Activated naive CD8-positive, alpha-beta T cell treated with anti-CD3 and anti-CD28 coated beads, Interleukin-2, amount 10 ng/mL, durations not matched to agents 7 days and 5 days (primary cell): ENCODE measurements around the gene CCDC175. TPM values are rescaled to one million over a fixed set of nuclear protein-coding genes. Genes with fewer than 3 reads are reported as not detected.

Experiments
- ATAC-seq: fragments of 150-1000 bp; cut with Tn5 transposase; one replicate; pipeline ENCODE4 v1.10.0; 2021; ENCODE audit warnings: low read depth, moderate library complexity
- POLR2A ChIA-PET: fragments of 350-600 bp; sonication (Branson Sonifier 250); formaldehyde crosslinking; loops from one replicate; lab custom pipeline; 2021; ENCODE audit warnings: antibody characterized with exemption; lab: Charles Lee
- DNase-seq: peaks from one replicate; pipeline ENCODE4 v3.0.0; 2021
- H3K27ac Mint-ChIP-seq: one replicate; pipeline ENCODE4 v1.8.0; 2022; ENCODE audit warnings: mild to moderate bottlenecking, mixed read lengths
- H3K27me3 Mint-ChIP-seq: one replicate; pipeline ENCODE4 v1.8.0; 2022; ENCODE audit warnings: mild to moderate bottlenecking, moderate library complexity, mixed read lengths
- H3K36me3 Mint-ChIP-seq: one replicate; pipeline ENCODE4 v1.8.0; 2021; ENCODE audit warnings: mild to moderate bottlenecking, mixed read lengths
- H3K4me1 Mint-ChIP-seq: one replicate; pipeline ENCODE4 v1.8.0; 2021; ENCODE audit warnings: mixed read lengths
- H3K4me3 Mint-ChIP-seq: one replicate; pipeline ENCODE4 v1.8.0; 2022; ENCODE audit warnings: mild to moderate bottlenecking, moderate library complexity, mixed read lengths
- H3K9me3 Mint-ChIP-seq: one replicate; pipeline ENCODE4 v1.8.0; 2021; ENCODE audit warnings: mixed read lengths
- total RNA-seq, 2 experiments: library from RNA; stranded (reverse); gene quantifications; one replicate each; pipeline ENCODE4 v1.2.3, GENCODE V29; 2021

The CCDC175 gene
- total RNA-seq, 2 experiments from 2014 or later = not detected

DNA sequence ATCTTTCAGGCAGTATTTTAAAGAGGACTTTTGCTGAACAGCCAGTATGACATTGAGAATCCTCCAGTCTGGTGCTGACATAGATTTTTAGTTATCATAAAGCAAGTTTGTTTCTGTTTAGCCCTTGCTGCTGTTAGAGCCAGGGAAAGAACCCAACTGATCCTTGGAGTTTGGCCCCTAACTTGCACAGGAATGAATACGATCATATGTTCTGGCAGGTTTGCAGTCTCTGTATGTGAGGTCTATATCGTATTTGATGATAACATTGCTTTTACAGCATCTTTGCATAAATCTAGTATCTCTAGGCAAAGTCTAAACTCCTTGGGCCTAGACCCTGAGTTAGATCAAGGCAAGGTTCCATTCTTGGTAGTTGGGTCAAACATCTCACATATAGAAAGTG is 4.3 kb upstream of the CCDC175 start:
- H3K27me3 Mint-ChIP-seq = peaks cover 5% of the 10 kb centered on the region
- H3K36me3 Mint-ChIP-seq = no peaks in the 10 kb centered on the region

DNA sequence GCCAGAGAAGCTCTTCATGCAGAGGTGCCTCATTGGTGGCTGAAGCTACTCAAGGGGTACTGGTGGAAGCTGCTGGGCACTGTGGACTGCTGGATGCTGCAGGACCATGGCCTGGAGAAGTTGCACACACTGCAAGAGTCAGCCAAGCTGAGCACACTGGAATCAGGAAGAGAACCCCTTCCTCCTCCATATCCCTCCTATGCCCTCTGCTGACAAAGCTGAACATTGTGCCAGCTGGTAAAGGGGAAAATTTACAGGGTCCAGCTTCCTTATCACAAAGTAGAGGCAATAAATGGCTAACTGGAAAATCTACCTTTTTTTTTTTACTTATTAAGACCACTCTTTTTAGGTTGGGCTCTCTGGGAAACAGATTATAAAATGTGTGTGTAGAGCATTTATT is 6.5 kb downstream of the CCDC175 start:
- POLR2A ChIA-PET = no interaction called here
- no peak for ATAC-seq
- no peak for DNase-seq
- Mint-ChIP-seq H3K36me3 (no peaks in the 10 kb centered on the region), H3K27me3 (peaks cover 53% of the 10 kb centered on the region), H3K4me3 (no peak overlapping the region), H3K4me1 (no peaks in the 10 kb centered on the region), H3K9me3 (no peaks in the 10 kb centered on the region), H3K27ac (no peak overlapping the region)

More for the DNA sequence above, 4.3 kb upstream of the CCDC175 start:
- DNase-seq (no peak), ATAC-seq (no peak)
- H3K4me3 Mint-ChIP-seq = no peak overlapping the region
- peaks cover 7% of the 10 kb centered on the region for H3K4me1 Mint-ChIP-seq
- no peaks in the 10 kb centered on the region for H3K9me3 Mint-ChIP-seq
- no peak overlapping the region for H3K27ac Mint-ChIP-seq
- POLR2A ChIA-PET = no interaction called here

DNA sequence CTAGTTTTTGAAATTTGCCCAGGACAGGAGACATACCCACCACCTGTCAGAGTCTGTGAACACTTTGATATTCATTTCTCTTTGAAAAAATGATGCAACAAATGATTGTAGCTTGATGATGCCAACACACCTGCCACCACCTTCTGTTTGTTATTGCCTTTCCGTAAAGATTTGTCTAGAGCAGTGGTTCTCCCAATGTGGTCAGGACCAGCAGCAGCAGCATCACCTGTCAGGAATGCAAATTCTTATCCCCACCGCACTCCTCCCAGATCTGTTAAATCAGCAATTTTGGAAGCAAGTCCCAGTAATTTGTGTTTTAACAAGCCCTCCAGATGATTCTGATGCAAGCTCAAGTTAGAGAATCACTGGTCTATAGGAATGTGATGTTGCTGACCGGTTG is 9.9 kb downstream of the CCDC175 start:
- peaks cover 47% of the 10 kb centered on the region for H3K27me3 Mint-ChIP-seq
- POLR2A ChIA-PET = no interaction called here
- ATAC-seq (no peak), DNase-seq (no peak)
- no peaks in the 10 kb centered on the region for H3K4me1 Mint-ChIP-seq
- H3K27ac Mint-ChIP-seq = no peak overlapping the region
- H3K36me3 Mint-ChIP-seq = no peaks in the 10 kb centered on the region
- no peak overlapping the region for H3K4me3 Mint-ChIP-seq
- H3K9me3 Mint-ChIP-seq = no peaks in the 10 kb centered on the region

DNA sequence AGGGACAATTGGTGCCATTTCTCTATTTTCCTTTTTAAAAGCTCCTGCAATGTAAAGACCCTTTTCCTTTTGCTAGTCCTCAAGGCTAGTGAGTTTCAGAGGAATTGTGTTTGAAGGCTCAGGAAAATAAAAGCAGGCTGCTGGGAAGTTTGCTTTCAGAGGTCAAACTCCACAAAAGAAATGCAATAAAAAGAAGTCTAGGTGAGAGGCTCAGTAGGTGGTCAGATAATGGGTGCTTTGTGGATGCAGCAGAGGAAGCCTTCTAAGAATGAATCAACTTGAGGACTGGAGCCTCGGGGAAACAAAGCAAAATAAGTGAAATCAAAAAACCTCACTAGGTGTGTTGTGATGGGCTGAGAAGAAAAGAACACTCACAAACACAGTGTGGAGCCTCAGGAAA is 10.3 kb downstream of the CCDC175 start:
- H3K36me3 Mint-ChIP-seq = no peaks in the 10 kb centered on the region
- H3K4me3 Mint-ChIP-seq = no peak overlapping the region
- H3K4me1 Mint-ChIP-seq = no peaks in the 10 kb centered on the region
- H3K27ac Mint-ChIP-seq = no peak overlapping the region
- H3K9me3 Mint-ChIP-seq = no peaks in the 10 kb centered on the region
- POLR2A ChIA-PET = no interaction called here
- DNase-seq = no peak
- H3K27me3 Mint-ChIP-seq = peaks cover 43% of the 10 kb centered on the region
- ATAC-seq = no peak

DNA sequence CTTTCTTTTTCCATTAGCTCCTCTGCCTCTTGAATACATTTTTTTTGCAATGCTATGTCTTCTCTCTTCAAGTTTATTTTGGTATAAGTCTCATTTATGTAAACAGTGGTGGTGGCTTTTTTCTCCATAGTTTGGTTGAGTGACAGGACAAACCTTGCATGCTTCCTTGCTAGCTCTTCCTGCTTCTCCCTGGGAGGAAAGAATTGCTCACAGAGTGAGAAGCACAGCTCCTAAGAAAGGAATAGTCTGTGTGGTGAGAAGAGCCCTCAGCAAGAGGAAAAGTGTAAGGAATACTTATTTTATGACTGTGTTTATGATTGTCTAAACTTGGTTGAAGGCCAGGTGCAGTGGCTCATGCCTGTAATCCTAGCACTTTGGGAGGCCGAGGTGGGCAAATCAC is 11.5 kb downstream of the CCDC175 start:
- Mint-ChIP-seq H3K9me3 (no peaks in the 10 kb centered on the region), H3K27me3 (peaks cover 31% of the 10 kb centered on the region), H3K27ac (no peak overlapping the region), H3K4me3 (no peak overlapping the region), H3K4me1 (no peaks in the 10 kb centered on the region), H3K36me3 (no peaks in the 10 kb centered on the region)
- no peak for DNase-seq
- no peak for ATAC-seq
- POLR2A ChIA-PET = no interaction called here

DNA sequence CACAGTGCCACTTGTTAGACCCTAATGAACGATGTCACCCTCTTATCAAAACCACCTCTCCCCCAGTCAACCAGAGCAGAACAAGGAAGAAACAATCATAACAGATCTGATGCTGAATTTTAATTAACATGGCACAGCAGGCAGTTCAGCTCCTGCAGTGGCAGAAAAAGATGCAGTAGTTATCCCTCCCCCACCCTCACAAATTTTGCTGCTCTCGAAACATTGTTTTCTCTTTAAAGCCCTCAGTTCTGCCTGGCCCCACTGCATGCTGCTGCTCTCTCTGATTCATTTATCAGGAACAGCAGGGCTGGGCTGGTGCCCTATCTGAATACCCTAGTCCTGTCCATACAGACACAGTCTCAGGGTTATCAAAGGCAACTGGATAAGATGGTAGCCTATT is 12.2 kb downstream of the CCDC175 start:
- Mint-ChIP-seq H3K36me3 (no peaks in the 10 kb centered on the region), H3K4me3 (no peak overlapping the region), H3K9me3 (no peaks in the 10 kb centered on the region), H3K27ac (no peak overlapping the region), H3K27me3 (peaks cover 26% of the 10 kb centered on the region), H3K4me1 (no peaks in the 10 kb centered on the region)
- no peak for ATAC-seq
- no peak for DNase-seq
- POLR2A ChIA-PET = no interaction called here

DNA sequence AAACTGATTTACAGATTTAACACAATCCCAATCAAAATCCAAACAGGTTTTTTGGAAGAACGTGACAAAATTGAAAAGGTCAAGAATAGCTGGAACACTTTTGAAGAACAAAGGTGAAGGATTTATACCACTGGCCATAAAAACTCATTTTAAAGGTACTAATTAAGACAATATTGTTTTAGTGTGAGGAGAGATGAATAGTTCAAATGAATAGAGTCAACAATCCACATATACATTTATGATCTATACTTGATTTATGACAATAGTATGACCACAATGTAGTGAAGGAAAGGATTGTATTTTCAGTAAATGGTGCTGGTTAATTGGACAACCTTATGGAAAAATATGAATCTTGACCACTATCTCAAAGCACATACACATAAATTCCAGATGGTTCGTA is 29.3 kb downstream of the CCDC175 start:
- no peaks in the 10 kb centered on the region for H3K36me3 Mint-ChIP-seq
- DNase-seq = no peak
- ATAC-seq = no peak
- POLR2A ChIA-PET = no interaction called here
- peaks cover 28% of the 10 kb centered on the region for H3K27me3 Mint-ChIP-seq
- no peak overlapping the region for H3K27ac Mint-ChIP-seq
- H3K9me3 Mint-ChIP-seq = no peaks in the 10 kb centered on the region
- no peaks in the 10 kb centered on the region for H3K4me1 Mint-ChIP-seq
- no peak overlapping the region for H3K4me3 Mint-ChIP-seq

DNA sequence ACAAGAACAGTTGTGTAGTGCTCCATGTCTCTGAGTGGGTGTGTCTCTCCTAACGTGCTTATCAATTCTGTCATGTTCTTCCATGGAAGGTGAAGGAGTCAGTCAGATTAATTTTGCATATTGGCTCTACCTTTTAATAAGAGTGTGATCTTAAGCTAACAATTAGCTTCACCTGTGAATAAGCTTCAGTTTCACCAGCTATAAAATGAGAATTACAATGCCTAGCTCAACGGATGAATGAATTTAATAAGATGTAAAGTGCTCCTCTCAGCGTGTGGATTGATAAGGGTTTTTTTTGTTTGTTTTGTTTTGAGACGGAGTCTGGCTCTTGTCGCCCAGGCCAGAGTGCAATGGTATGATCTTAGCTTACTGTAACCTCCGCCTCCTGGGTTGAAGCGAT is 32.7 kb downstream of the CCDC175 start:
- Mint-ChIP-seq H3K4me3 (no peak overlapping the region), H3K4me1 (no peaks in the 10 kb centered on the region), H3K27ac (no peak overlapping the region), H3K9me3 (no peaks in the 10 kb centered on the region), H3K36me3 (no peaks in the 10 kb centered on the region), H3K27me3 (peaks cover 27% of the 10 kb centered on the region)
- POLR2A ChIA-PET = no interaction called here
- no peak for ATAC-seq
- no peak for DNase-seq

- POLR2A ChIA-PET = no interaction called here
- no peak overlapping the region for H3K27ac Mint-ChIP-seq
- H3K9me3 Mint-ChIP-seq = no peaks in the 10 kb centered on the region
- no peak overlapping the region for H3K4me3 Mint-ChIP-seq
- DNase-seq (no peak), ATAC-seq (no peak)
- no peaks in the 10 kb centered on the region for H3K36me3 Mint-ChIP-seq
- peaks cover 19% of the 10 kb centered on the region for H3K27me3 Mint-ChIP-seq
- H3K4me1 Mint-ChIP-seq = no peaks in the 10 kb centered on the region
These were observed 34.9 kb downstream of the CCDC175 start for GRCh38 chr14:59541731-59542130.

- H3K4me3 Mint-ChIP-seq = no peak overlapping the region
- H3K27ac Mint-ChIP-seq = no peak overlapping the region
- DNase-seq (no peak), ATAC-seq (no peak)
- peaks cover 18% of the 10 kb centered on the region for H3K27me3 Mint-ChIP-seq
- POLR2A ChIA-PET = no interaction called here
- H3K9me3 Mint-ChIP-seq = no peaks in the 10 kb centered on the region
- no peaks in the 10 kb centered on the region for H3K4me1 Mint-ChIP-seq
- H3K36me3 Mint-ChIP-seq = no peaks in the 10 kb centered on the region
These were observed 35.8 kb downstream of the CCDC175 start for GRCh38 chr14:59540852-59541251.

DNA sequence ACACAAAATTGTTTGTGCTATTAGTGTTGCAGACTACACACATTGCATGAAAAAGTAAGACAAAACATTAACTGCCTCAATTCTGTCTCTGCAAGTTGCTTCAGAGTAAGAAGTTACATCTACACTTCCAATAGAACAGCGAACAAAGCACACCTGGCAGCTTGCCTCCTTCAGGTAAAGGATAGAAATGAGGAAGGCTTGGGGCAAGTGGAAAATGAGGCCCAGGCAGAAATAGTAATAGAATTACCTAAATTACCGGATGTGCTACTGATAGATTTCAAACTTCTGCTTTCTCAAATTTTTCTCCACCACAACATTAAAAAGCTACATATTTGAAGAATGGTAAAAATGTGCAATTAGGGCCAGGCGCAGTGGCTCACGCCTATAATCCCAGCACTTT is 37.7 kb downstream of the CCDC175 start:
- POLR2A ChIA-PET = no interaction called here
- Mint-ChIP-seq H3K36me3 (no peaks in the 10 kb centered on the region), H3K4me1 (no peaks in the 10 kb centered on the region), H3K27me3 (peaks cover 12% of the 10 kb centered on the region), H3K4me3 (no peak overlapping the region), H3K27ac (no peak overlapping the region), H3K9me3 (no peaks in the 10 kb centered on the region)
- ATAC-seq (no peak), DNase-seq (no peak)

DNA sequence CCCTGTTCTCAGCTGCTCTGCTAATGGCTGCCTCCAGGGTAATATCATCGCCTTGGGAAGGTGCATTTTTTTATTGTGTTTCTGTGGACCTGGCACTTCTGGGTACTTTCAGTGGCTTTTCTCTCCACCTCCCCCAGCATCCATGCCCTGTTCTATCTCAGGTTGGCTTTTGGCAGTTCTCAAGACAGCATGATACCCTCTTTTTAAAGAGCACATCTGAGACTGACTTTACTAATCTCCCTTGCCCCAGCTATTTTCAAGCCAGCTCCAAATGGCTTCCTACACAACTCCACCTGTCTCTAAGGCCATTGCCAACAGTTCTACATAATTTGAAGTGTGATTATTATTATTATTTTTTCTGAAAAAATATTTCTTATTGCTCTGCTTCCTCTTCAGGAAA is 39.1 kb downstream of the CCDC175 start:
- Mint-ChIP-seq H3K36me3 (no peaks in the 10 kb centered on the region), H3K4me3 (no peak overlapping the region), H3K4me1 (no peaks in the 10 kb centered on the region), H3K27me3 (peaks cover 7% of the 10 kb centered on the region), H3K9me3 (no peaks in the 10 kb centered on the region), H3K27ac (no peak overlapping the region)
- POLR2A ChIA-PET = no interaction called here
- ATAC-seq (no peak), DNase-seq (no peak)

- H3K27ac Mint-ChIP-seq = no peak overlapping the region
- DNase-seq (no peak), ATAC-seq (no peak)
- H3K27me3 Mint-ChIP-seq = peaks cover 22% of the 10 kb centered on the region
- no peaks in the 10 kb centered on the region for H3K9me3 Mint-ChIP-seq
- POLR2A ChIA-PET = no interaction called here
- H3K4me1 Mint-ChIP-seq = no peaks in the 10 kb centered on the region
- H3K36me3 Mint-ChIP-seq = no peaks in the 10 kb centered on the region
- no peak overlapping the region for H3K4me3 Mint-ChIP-seq
These were observed 42.1 kb downstream of the CCDC175 start for GRCh38 chr14:59534361-59534987.

GRCh38 chr14:59532419-59532818 is 44.2 kb downstream of the CCDC175 start:
- Mint-ChIP-seq H3K4me3 (no peak overlapping the region), H3K27ac (no peak overlapping the region), H3K27me3 (peaks cover 32% of the 10 kb centered on the region), H3K9me3 (no peaks in the 10 kb centered on the region), H3K4me1 (no peaks in the 10 kb centered on the region), H3K36me3 (no peaks in the 10 kb centered on the region)
- DNase-seq (no peak), ATAC-seq (no peak)
- POLR2A ChIA-PET = no interaction called here

DNA sequence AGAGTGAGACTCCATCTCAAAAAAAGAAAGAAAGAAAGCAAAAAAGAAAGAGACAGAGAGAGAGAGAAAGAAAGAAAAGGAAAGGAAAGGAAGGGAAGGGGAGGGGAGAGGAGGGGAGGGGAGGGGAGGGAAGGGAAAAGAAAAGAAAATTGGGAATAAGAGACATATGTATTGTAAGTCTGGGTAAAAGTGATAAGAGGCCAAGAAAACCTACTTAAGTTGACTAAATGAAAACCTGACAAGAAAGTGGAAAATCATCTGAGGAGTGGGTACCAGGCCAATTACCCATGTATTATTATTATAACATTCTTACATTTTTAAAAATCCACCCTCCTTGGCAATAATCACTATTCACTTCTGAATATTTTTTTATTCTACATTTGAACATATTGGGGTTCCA is 46.3 kb downstream of the CCDC175 start:
- H3K36me3 Mint-ChIP-seq = no peaks in the 10 kb centered on the region
- H3K4me1 Mint-ChIP-seq = no peaks in the 10 kb centered on the region
- POLR2A ChIA-PET = no interaction called here
- peaks cover 33% of the 10 kb centered on the region for H3K27me3 Mint-ChIP-seq
- H3K4me3 Mint-ChIP-seq = no peak overlapping the region
- no peak for DNase-seq
- H3K27ac Mint-ChIP-seq = no peak overlapping the region
- no peak for ATAC-seq
- H3K9me3 Mint-ChIP-seq = no peaks in the 10 kb centered on the region
